NCI-H2107 treated with DMSO at 0.1 percent for 48 hours (cell line): ENCODE data around the gene ABCC4.

Experiments
- DNase-seq: peaks from one replicate; lab custom pipeline; 2025; ENCODE audit not compliant: unreplicated experiment; lab: John Stamatoyannopoulos, UW

ABCC4 gene

GRCh38 chr13:95258098-95258497, 43.2 kb downstream of the ABCC4 start:
- DNase-seq: no peak

GRCh38 chr13:95256091-95256490, 45.2 kb downstream of the ABCC4 start:
- no peak for DNase-seq

DNA sequence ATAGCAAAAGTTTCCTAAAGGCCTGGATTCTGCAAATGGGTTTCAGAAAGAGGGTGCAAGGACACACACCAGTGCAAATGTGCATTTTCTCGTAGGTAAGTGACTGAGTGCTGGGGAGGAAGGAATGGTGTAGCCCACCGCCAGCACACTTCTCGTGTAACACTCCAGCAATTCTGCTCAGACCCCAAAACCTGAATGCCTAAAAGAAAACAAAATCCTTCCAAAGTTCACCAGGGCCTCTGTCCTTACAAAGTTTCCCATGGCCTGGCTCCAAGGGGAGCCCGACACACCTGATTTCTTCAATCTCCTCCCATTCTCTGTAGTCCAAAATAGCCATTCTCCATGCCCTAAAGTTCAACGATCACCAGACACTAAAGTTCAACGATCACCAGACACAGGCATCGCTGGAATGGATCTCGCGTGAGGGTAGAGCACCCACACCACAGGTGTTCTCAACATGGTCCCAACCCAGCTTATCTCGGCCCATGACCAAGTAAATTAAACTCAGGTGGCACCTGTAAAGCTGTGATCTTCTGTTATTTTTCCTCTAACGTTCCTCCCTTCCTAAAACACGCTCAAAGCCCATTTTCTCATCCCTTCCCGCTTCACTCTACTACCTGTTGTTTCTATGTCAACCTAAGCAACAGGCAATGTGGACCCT, 46.0 kb downstream of the ABCC4 start:
- DNase-seq: no peak

DNA sequence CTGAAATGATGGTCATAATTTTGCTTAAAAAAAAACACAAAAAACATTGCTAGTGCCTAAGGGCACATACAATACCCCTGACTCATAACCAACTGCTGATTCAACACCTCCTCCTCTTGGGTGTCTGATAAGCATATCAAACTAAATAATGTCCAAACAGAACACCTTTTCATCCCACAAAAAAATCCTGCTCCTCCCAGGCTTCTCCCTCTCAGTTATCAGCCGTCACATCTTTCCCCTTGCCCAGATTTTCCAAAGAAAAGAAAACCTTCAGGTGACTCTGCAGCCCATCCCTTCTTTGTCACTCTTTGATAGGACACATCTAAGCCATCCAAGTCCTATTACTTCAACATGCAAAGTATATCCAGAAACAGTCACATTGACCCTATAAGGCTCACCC, 46.9 kb downstream of the ABCC4 start:
- DNase-seq: no peak

- no peak for DNase-seq
Measured at GRCh38 chr13:95253033-95253432, 48.2 kb downstream of the ABCC4 start.

- no peak for DNase-seq
Measured at GRCh38 chr13:95251641-95252040, 49.6 kb downstream of the ABCC4 start.

- DNase-seq: no peak
Measured at GRCh38 chr13:95250961-95251360, 50.3 kb downstream of the ABCC4 start.

DNA sequence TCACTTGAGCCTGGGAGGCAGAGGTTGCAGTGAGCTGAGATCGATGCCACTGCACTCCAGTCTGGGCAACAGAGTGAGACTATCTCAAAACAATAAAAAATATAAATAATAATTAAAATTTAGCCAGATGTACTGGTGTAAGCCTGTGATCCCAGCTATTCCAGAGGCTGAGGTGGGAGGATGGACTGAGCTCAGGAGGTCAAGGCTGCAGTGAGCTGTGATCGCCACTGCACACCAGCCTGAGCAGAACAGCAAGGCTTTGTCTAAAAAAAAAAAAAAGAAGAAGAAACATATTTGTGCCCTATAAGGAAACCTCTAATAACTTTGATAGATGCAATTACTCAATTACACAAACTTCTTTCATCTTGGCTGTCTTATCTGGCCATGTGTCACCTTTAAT, 52.3 kb downstream of the ABCC4 start:
- DNase-seq: no peak

GRCh38 chr13:95247852-95248251, 53.4 kb downstream of the ABCC4 start:
- no peak for DNase-seq

DNA sequence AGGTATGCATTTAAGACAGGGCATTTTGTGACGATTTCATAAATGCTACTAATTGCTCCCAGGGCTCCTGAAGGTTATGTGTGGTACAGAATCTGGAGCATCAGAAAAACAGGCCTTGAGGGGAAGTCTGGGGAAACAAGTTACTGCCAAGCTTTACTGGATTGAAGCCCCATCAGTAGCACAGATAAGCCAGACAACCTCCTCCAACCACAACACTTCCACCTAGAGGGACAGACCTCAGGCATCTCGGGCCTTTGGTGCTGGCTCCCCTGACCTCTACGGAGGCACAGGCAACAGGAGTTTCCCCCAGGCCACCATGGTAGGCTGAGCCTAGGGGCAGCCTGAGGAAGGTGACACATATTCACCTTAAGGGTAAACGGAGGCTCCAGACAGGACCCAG, 54.1 kb downstream of the ABCC4 start:
- no peak for DNase-seq

- peak; percentile 74 for DNase-seq
Measured at GRCh38 chr13:95246292-95247082, 54.8 kb downstream of the ABCC4 start.

DNA sequence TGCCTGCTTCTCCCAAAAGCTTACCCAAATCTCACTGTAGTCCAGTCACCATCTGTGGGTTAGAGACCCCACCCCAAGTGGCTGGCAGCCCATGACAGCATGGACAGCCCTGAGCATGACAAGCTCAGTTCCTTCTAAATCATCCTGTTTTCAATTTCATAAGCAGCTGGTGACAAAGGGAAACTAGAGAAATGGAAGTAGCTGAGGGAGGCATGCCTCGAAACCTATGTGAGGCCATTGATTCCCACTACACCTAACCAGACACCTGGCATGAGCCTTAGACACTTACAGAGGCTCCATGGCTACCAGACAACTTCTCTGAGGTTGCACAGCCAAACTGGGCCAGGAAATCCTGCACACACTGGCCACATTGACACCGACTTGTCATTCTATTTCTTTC, 56.2 kb downstream of the ABCC4 start:
- DNase-seq: no peak

DNA sequence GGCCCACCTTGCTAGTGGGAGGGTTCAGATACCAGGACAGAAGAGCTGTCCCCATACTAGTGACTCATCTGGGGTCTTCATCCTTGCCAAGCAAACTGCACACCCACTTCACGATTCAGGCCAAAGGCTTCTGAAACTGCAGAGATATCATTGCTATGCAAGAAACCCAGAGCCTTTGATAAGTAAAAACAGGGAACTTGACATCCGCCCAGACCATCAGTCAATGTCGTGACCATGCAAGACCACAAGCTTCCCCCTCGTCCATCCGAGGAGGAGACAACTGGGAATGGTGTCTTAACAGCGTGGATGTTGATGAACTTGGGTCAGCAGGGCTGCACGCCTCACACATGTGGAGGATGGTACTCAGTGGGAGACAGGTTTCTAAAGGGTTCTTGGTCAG, 58.0 kb downstream of the ABCC4 start:
- no peak for DNase-seq

GRCh38 chr13:95241321-95241720, 59.9 kb downstream of the ABCC4 start:
- no peak for DNase-seq

DNA sequence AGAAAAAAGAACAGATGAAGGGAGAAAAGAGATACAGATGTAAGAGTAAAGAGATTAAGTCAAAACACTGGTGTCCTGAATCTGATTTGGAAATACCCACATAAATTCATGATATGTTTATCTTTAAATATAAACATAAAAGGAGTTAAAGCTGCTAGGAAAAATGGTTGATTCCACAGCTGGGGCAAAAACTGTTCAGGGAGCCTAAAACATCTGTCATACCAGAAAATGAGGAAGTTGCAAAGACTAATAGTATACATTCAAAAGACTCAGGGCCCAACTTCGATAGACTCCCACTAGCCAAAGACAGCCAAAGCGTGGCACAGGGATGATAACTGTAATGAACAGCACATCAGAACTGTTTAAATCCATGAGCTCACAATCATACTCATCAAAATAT, 62.0 kb downstream of the ABCC4 start:
- no peak for DNase-seq

GRCh38 chr13:95237310-95237870, 63.9 kb downstream of the ABCC4 start:
- no peak for DNase-seq

GRCh38 chr13:95236774-95237173, 64.5 kb downstream of the ABCC4 start:
- no peak for DNase-seq

DNA sequence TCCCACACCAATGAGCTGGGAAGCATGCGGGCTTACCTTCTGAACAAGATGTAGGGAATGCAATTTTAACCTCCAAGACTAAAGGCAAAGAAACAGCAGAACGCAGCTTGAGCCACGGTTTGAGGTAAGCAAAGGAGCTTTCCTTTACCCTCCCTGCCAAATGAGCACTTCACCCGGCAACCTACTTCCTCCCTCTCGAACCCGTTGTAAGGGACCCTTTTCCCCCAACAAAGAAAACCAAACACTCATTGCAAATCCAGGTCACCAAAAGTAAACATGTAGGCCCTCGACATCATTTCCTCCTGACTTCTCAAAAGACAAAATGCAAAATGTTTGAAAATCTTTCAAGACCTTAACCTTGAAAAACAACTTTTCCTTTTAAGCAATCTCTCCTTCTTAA, 65.3 kb downstream of the ABCC4 start:
- DNase-seq: no peak

DNA sequence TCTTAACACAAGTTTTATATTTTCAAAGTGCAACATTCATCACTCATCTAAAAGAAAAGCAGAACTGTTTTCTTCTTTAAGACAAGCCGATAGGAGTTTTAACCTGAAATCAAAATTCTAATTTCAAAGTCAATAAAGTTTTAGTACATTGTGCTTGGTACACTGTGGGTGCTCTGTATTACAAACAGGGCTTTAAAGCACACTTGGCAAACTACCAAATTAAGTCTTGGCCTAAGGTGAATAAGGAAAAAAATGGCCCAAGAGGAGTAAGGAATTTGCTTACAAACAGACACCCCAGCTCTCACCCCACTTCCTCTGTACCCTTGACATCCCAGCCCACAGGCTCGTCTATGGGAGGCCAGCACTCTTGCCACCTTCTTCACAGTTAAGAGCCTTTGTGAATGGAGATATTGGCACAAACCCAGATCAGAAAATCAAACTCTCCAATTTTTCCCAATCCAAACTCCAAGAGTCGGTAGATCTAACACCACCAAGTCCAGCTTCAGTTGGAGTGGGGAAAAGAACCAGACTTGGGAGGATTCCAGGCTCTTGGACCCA, 66.0 kb downstream of the ABCC4 start:
- DNase-seq: no peak

- no peak for DNase-seq
Measured at GRCh38 chr13:95234242-95234641, 67.0 kb downstream of the ABCC4 start.

DNA sequence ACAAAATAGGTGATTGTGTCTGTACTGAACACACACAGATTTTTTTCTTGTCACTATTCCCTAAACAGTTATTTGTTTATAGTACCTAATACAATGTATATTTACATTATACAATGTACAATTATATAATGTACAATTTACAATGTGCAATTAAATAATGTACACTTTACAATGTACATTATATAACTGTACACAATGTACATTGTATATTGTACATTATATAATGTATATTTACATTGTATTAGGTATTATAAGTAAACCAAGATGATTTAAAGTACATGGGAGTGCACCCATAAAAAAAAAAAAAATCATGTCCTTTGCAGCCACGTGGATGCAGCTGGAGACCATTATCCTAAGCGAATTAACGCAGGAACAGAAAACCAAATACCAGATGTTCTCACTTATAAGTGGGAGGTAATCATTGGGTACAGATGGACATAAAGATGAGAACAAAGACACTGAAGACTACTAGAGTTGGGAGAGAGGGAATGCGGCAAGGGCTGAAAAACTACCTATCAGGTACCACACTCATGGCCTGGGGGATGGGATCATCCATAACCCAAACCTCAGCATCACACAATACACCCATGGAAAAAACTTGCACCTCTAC, 68.1 kb downstream of the ABCC4 start:
- DNase-seq: no peak

GRCh38 chr13:95231393-95231792, 69.9 kb downstream of the ABCC4 start:
- DNase-seq: no peak
